ENCODE results near the gene RIMBP2.

Gene RIMBP2

DNA sequence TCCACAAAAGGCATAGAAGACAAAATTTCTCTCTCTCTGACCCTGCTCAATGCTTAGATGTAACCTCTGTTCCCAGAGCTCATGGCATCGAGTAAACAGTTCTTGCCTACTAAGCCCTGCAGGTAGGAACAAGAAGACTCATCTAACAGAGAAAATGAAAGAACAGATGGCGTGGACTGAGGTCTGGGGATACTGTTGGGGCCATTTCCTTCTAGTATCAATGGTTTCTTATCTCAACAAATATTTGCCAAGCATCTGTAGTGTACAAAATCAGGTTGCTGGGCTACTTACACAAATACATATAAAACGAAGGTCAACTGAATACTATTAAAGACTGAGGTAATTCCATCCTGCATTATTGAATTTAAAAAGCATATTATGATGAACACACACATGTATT, 93.3 kb downstream of the RIMBP2 start:
- Histone ChIP-seq H3K27me3 (ENCODE audit: control insufficient read depth, insufficient read depth, low read length) (no peaks in the 10 kb centered on the region), H3K4me1 (ENCODE audit: control insufficient read depth, insufficient read depth, low read length) (peaks cover 5% of the 10 kb centered on the region), H3K9ac (ENCODE audit: low read length) (no peak overlapping the region), H3K36me3 (ENCODE audit: control insufficient read depth, insufficient read depth, low read length) (no peaks in the 10 kb centered on the region), H3K4me3 (ENCODE audit: low read length) (no peak overlapping the region), H3K9me3 (ENCODE audit: control insufficient read depth, low read length) (no peaks in the 10 kb centered on the region)

DNA sequence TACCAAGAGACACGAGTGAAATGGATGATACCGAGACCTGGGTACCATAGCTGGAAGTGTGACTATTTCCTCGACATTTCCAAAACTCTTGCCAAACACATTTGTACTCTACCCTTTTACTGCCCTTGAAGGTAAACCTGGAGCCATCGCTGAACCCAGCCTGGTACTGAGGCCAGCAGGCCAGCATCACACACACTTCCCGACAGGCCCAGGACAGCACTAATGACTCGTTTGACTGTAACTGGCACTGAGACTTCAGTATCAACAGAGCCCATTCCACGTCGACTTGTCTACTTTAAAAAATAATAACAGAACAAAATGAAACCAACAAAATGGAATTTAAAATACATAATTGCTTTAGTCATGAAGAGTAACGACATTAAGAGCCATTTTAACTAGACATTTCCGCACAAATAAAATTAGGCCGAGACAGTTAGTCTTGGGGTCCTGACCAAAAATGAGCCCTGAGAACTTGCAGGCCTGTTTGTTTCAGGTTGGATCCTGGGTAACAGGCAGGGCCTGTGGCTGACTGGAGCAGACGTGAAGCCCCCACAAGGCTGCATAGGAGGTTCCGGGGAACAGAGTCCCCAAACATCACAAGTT, 94.3 kb downstream of the RIMBP2 start:
- no peak overlapping the region for H3K9ac ChIP-seq (ENCODE audit: low read length)
- H3K36me3 ChIP-seq (ENCODE audit: control insufficient read depth, insufficient read depth, low read length): no peaks in the 10 kb centered on the region
- H3K4me1 ChIP-seq (ENCODE audit: control insufficient read depth, insufficient read depth, low read length): peaks cover 5% of the 10 kb centered on the region
- H3K4me3 ChIP-seq (ENCODE audit: low read length): no peak overlapping the region
- H3K27me3 ChIP-seq (ENCODE audit: control insufficient read depth, insufficient read depth, low read length): no peaks in the 10 kb centered on the region
- no peaks in the 10 kb centered on the region for H3K9me3 ChIP-seq (ENCODE audit: control insufficient read depth, low read length)

DNA sequence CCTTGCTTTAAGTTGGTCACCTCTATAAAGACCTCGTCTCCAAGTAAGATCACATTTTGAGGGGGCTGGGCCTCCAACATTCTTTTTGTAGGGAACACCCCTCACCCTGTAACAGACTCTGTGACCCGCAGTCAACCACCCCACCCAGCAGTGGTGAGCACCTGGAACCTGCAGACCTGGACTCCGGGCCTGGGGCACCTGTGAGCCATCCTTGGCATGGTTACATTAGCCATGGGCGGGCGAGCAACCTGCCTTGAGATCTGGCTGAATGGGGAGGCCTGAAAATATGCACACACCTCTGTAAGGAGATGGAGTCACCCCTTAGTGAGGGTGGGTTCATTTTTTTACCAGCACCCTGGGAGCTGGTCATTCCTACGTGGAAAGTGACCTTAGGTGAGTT, 95.3 kb downstream of the RIMBP2 start:
- Histone ChIP-seq H3K27me3 (ENCODE audit: control insufficient read depth, insufficient read depth, low read length) (no peaks in the 10 kb centered on the region), H3K36me3 (ENCODE audit: control insufficient read depth, insufficient read depth, low read length) (no peaks in the 10 kb centered on the region), H3K4me1 (ENCODE audit: control insufficient read depth, insufficient read depth, low read length) (peaks cover 5% of the 10 kb centered on the region), H3K4me3 (ENCODE audit: low read length) (no peak overlapping the region), H3K9ac (ENCODE audit: low read length) (no peak overlapping the region), H3K9me3 (ENCODE audit: control insufficient read depth, low read length) (no peaks in the 10 kb centered on the region)

DNA sequence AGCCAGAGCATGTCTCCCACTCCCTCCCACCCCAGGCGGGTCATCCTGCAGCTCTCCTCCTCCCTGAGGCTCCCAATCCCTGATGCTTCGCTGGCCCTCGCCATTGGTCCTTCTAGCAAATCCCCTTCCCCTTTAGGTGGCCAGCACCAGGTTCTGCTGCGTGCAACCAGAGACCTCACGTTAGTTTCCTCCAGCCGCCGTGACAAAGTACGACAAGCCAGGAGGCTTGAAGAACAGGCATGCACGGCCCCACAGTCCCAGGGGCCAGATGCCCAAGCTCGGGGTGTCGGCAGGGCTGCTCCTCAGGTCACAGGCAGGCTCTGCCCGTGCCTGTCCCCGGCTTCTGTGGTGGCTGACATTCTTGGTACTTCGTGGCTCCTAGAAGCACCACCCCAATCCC, 95.8 kb downstream of the RIMBP2 start:
- Histone ChIP-seq H3K9me3 (ENCODE audit: control insufficient read depth, low read length) (no peaks in the 10 kb centered on the region), H3K36me3 (ENCODE audit: control insufficient read depth, insufficient read depth, low read length) (no peaks in the 10 kb centered on the region), H3K4me3 (ENCODE audit: low read length) (no peak overlapping the region), H3K9ac (ENCODE audit: low read length) (no peak overlapping the region), H3K4me1 (ENCODE audit: control insufficient read depth, insufficient read depth, low read length) (peaks cover 5% of the 10 kb centered on the region), H3K27me3 (ENCODE audit: control insufficient read depth, insufficient read depth, low read length) (no peaks in the 10 kb centered on the region)

DNA sequence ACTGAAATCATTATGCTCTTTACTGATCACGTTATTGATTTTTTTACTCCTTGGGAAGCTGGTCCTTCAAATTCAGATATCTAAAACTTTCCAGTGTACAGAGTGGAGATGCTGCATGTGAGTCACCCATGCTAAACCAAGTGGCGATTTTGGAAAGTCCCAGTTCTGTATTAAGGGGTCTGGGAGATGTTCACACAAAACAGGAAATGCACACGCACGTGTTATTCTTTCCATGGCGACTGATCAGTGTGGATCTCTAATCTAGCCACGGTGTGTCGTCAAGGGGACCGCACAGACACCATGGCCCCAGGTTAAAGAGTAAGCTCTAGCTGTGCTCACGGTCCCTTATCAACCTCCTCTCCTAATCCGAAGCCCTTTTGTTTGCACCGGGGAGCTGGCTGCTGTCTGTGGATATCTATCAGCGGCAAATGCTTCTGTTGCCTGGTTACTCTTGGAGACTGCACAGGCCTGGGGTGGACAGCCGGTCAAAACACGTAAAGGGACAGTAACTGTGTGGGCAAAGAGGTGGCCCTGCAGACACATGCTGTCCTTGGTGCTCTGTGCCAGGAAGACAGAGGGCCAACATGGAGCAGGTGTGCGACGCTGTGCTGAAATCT, 96.6 kb downstream of the RIMBP2 start:
- Histone ChIP-seq H3K4me1 (ENCODE audit: control insufficient read depth, insufficient read depth, low read length) (peaks cover 5% of the 10 kb centered on the region), H3K9me3 (ENCODE audit: control insufficient read depth, low read length) (no peaks in the 10 kb centered on the region), H3K4me3 (ENCODE audit: low read length) (no peak overlapping the region), H3K27me3 (ENCODE audit: control insufficient read depth, insufficient read depth, low read length) (no peaks in the 10 kb centered on the region), H3K9ac (ENCODE audit: low read length) (no peak overlapping the region), H3K36me3 (ENCODE audit: control insufficient read depth, insufficient read depth, low read length) (no peaks in the 10 kb centered on the region)

DNA sequence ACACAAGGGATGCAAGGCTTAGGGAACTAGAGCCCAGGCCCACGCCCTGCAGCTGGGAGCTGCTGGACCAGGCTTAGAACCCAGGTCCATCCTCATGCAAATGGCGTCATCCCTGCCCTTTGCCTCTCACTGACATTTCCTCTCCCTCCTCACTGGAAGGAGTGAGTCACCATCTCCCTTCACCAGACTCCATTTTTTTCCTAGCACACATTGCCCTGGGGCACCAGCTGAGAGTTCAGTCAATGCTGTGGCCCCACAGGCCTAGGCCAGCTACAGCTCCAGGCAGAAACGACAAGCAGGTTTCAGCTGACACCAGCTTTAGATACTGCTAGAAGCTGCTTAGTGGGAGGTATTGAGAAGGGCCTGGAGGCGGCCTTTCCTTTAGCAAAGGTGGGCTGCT, 98.9 kb downstream of the RIMBP2 start:
- Histone ChIP-seq H3K36me3 (ENCODE audit: control insufficient read depth, insufficient read depth, low read length) (no peaks in the 10 kb centered on the region), H3K27me3 (ENCODE audit: control insufficient read depth, insufficient read depth, low read length) (no peaks in the 10 kb centered on the region), H3K9ac (ENCODE audit: low read length) (no peak overlapping the region), H3K4me1 (ENCODE audit: control insufficient read depth, insufficient read depth, low read length) (peaks cover 5% of the 10 kb centered on the region), H3K4me3 (ENCODE audit: low read length) (no peak overlapping the region), H3K9me3 (ENCODE audit: control insufficient read depth, low read length) (no peaks in the 10 kb centered on the region)

DNA sequence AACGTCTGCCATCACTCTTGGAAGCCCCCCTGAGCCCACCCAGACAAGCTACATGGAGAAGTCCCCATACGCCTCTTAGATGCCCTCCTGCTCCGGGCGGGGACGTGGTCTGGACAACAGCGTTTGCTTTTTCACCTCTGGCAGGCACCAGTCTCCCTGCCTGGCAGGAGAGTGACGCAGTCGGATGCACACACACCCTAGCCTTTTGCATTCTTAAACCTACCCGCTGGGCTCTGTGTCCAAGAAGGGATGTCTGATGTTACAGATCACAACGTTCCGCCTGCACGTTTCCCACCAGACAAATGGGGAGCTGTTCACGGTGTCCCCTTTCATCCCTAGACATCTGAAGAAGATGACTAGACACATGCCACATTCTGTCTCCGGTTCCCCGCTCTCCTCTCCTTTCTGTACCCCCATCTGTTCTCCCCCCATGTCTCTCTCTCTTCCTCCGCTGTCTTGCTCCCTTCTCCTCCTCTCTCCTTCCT, 100.2 kb downstream of the RIMBP2 start:
- Histone ChIP-seq H3K4me1 (ENCODE audit: control insufficient read depth, insufficient read depth, low read length) (peaks cover 5% of the 10 kb centered on the region), H3K36me3 (ENCODE audit: control insufficient read depth, insufficient read depth, low read length) (no peaks in the 10 kb centered on the region), H3K4me3 (ENCODE audit: low read length) (no peak overlapping the region), H3K27me3 (ENCODE audit: control insufficient read depth, insufficient read depth, low read length) (no peaks in the 10 kb centered on the region), H3K9ac (ENCODE audit: low read length) (no peak overlapping the region), H3K9me3 (ENCODE audit: control insufficient read depth, low read length) (no peaks in the 10 kb centered on the region)

DNA sequence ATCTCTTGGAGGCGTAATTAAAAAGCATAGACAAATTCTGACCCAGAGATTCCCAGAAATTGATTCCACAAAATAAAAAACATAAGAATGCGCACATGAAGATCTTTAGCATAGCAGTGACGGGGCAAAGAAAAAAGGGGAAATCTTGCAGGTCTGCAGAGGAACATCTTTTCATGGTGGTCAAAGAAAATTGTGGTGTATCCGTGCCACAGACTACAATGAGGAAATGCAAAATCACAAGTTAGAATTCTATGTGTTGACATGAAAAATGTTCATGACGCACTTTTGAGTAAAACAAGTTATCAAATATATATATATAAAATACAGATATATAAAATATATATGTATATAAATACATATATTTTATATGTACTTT, 101.6 kb downstream of the RIMBP2 start:
- Histone ChIP-seq H3K4me1 (ENCODE audit: control insufficient read depth, insufficient read depth, low read length) (no peaks in the 10 kb centered on the region), H3K9me3 (ENCODE audit: control insufficient read depth, low read length) (no peaks in the 10 kb centered on the region), H3K4me3 (ENCODE audit: low read length) (no peak overlapping the region)

DNA sequence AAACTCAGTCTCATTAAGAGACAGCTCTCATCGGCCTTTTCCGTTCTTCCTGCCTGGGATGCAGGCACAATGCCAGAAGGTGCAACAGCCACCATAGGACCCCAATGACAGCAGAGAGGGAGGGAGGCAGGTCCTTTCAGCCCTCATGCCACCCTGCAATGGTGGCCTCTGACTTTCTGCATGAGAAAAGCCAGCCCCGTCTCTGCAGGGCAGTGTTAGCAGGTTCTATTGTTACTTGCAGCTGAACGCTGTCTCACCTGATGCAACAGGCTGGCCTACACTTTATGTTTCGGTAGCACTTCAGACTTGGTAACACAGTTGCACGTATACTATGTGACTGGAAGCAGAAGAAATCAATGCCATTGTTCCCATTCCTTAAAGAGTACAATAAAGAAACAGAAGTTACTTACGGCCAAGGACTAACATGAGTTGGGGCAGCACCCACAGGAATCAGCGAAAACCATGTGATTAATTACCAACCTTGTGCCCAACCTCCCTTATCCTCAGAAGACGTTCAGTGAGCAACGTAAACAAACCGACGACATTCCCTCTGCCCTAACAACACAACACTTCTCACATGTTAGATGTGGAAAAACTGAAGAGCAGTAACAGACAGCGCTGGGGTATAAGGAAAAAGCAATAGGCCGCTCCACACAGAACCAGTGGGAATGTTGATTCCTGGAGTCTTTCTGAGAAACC, 102.1 kb downstream of the RIMBP2 start:
- H3K9me3 ChIP-seq (ENCODE audit: control insufficient read depth, low read length): no peaks in the 10 kb centered on the region

More for the DNA sequence above, 101.6 kb downstream of the RIMBP2 start:
- Histone ChIP-seq H3K36me3 (ENCODE audit: control insufficient read depth, insufficient read depth, low read length) (no peaks in the 10 kb centered on the region), H3K27me3 (ENCODE audit: control insufficient read depth, insufficient read depth, low read length) (no peaks in the 10 kb centered on the region), H3K9ac (ENCODE audit: low read length) (no peak overlapping the region)

DNA sequence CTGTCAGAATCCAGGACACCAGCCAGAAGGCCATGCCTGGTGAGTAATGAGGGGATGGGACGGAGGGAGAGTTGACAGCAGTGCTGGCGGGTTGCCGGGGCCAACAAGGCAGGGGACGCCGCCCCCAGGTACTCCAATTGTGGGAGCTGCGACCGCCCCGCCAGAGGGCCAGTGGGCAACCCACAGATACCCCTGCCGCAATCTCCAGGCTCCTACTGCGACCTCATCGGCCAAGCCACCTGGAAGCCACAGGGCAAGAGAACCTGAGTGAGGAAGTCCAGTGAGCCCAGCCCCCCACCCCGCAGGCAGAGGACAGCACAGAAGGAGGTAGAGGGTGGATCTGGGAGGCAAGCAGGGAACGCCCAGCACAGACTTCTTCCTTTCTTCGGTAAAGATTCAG, 103.0 kb downstream of the RIMBP2 start:
- Histone ChIP-seq H3K9ac (ENCODE audit: low read length) (no peak overlapping the region), H3K36me3 (ENCODE audit: control insufficient read depth, insufficient read depth, low read length) (no peaks in the 10 kb centered on the region), H3K4me1 (ENCODE audit: control insufficient read depth, insufficient read depth, low read length) (no peaks in the 10 kb centered on the region), H3K9me3 (ENCODE audit: control insufficient read depth, low read length) (no peaks in the 10 kb centered on the region), H3K4me3 (ENCODE audit: low read length) (no peak overlapping the region), H3K27me3 (ENCODE audit: control insufficient read depth, insufficient read depth, low read length) (no peaks in the 10 kb centered on the region)

More for the DNA sequence above, 102.1 kb downstream of the RIMBP2 start:
- Histone ChIP-seq H3K4me3 (ENCODE audit: low read length) (no peak overlapping the region), H3K4me1 (ENCODE audit: control insufficient read depth, insufficient read depth, low read length) (no peaks in the 10 kb centered on the region), H3K9ac (ENCODE audit: low read length) (no peak overlapping the region), H3K36me3 (ENCODE audit: control insufficient read depth, insufficient read depth, low read length) (no peaks in the 10 kb centered on the region), H3K27me3 (ENCODE audit: control insufficient read depth, insufficient read depth, low read length) (no peaks in the 10 kb centered on the region)

DNA sequence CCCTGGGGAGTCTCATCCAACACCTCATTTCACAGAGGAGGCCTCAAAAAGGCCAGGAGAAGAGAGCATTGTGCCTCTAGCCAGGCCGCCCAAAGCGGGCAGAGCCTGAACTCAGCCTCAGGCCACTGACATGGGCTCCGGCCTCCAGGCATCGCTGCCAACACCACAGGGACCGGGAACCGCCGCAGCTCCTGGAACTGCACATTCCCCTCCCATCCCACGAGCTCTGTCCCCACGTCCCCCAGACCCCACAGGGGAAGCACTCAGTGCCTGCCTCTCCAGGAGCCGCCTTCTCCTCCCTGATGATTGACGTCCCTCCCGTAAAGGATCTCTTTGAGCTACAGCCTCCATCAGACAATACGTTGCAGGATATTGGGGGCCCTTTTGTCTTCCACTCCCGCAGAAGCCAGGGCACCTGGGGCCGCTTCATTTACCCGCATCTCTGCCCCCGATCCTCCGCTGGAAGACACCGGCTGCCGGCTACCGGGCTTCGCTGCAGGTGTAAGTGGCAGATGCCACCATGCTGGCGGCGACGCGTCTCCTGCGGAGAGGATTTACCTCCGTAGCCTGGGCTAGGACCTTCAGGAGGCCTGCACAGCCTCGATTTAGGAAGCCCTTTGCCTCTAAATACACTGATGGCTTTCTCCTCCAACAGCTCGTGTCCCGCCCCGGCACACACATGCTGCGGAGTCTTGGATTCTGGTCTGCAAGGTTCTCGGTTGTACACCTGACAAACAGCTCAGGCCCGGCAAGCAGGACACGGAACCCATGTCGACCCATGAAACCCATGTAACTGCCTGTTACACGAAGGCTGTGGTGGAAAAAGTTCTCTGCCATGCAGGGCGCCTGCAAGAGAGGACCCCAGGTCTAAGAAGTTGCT, 104.8 kb downstream of the RIMBP2 start:
- no peaks in the 10 kb centered on the region for H3K27me3 ChIP-seq (ENCODE audit: control insufficient read depth, insufficient read depth, low read length)
- H3K9ac ChIP-seq (ENCODE audit: low read length): no peak overlapping the region
- no peak overlapping the region for H3K4me3 ChIP-seq (ENCODE audit: low read length)
- no peaks in the 10 kb centered on the region for H3K9me3 ChIP-seq (ENCODE audit: control insufficient read depth, low read length)
- no peaks in the 10 kb centered on the region for H3K36me3 ChIP-seq (ENCODE audit: control insufficient read depth, insufficient read depth, low read length)
- no peaks in the 10 kb centered on the region for H3K4me1 ChIP-seq (ENCODE audit: control insufficient read depth, insufficient read depth, low read length)

DNA sequence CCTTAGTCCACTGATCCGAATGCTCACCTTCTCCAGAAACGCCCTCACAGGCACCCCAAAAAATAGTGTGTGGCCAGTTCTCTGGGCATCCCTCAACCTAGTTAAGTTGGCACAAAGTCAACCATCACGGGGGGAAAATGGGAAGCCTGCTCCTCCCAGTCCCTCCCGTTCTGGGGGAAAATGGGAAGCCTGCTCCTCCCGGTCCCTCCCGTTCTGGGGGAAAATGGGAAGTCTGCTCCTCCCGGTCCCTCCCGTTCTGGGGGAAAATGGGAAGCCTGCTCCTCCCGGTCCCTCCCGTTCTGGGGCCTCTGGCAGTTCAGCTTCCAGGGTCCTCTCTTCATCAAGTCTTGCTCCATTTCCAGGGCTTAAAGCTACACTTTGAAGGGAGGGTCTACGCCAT, 106.1 kb downstream of the RIMBP2 start:
- no peak overlapping the region for H3K4me3 ChIP-seq (ENCODE audit: low read length)
- no peaks in the 10 kb centered on the region for H3K36me3 ChIP-seq (ENCODE audit: control insufficient read depth, insufficient read depth, low read length)
- H3K27me3 ChIP-seq (ENCODE audit: control insufficient read depth, insufficient read depth, low read length): no peaks in the 10 kb centered on the region
- no peak overlapping the region for H3K9ac ChIP-seq (ENCODE audit: low read length)
- no peaks in the 10 kb centered on the region for H3K9me3 ChIP-seq (ENCODE audit: control insufficient read depth, low read length)
- H3K4me1 ChIP-seq (ENCODE audit: control insufficient read depth, insufficient read depth, low read length): no peaks in the 10 kb centered on the region

Data from mucosa of stomach (tissue), 1 donor.